MM.1S (cell line): Measurements from ENCODE around the gene ING5.

ENCODE experiments used
- DNase-seq: peaks from one replicate; pipeline ENCODE4 v3.0.0-alpha.2; 2015
- H2AFZ ChIP-seq: fragments of 300-600 bp; sonication (generic); 2 replicates; pipeline ENCODE4 v1.6.0; 2016; ENCODE audit warnings: antibody characterized with exemption, low read length
- H3F3A ChIP-seq: fragments of 300-600 bp; sonication (generic); 2 replicates; pipeline ENCODE4 v1.6.1; 2016; ENCODE audit warnings: mild to moderate bottlenecking, antibody characterized with exemption, low read length, moderate library complexity, mixed read lengths; ENCODE audit not compliant: insufficient read depth
- H3K27ac ChIP-seq: fragments of 300-600 bp; sonication (generic); 2 replicates; pipeline ENCODE4 v1.5.1; 2016; ENCODE audit warnings: mild to moderate bottlenecking, low read length
- H3K27me3 ChIP-seq: fragments of 300-600 bp; sonication (generic); replicated peaks from 2 replicates; pipeline ENCODE4 v1.6.0; 2016; ENCODE audit warnings: low read length; ENCODE audit not compliant: insufficient read depth
- H3K36me3 ChIP-seq: fragments of 300-600 bp; sonication (generic); replicated peaks from 2 replicates; pipeline ENCODE4 v1.6.1; 2016; ENCODE audit warnings: mild to moderate bottlenecking, low read length, mixed read lengths; ENCODE audit not compliant: insufficient read depth
- H3K4me1 ChIP-seq: fragments of 300-600 bp; sonication (generic); 2 replicates; pipeline ENCODE4 v1.6.1; 2016; ENCODE audit warnings: low read length, mixed read lengths
- H3K4me2 ChIP-seq: fragments of 300-600 bp; sonication (generic); 2 replicates; pipeline ENCODE4 v1.6.0; 2016; ENCODE audit warnings: low read depth, low read length
- H3K4me3 ChIP-seq: fragments of 300-600 bp; sonication (generic); 2 replicates; pipeline ENCODE4 v1.5.1; 2016; ENCODE audit warnings: low read length, mixed read lengths
- H3K79me2 ChIP-seq: fragments of 300-600 bp; sonication (generic); 2 replicates; pipeline ENCODE4 v1.6.1; 2016; ENCODE audit warnings: mixed run types, low read length, mixed read lengths
- H3K9ac ChIP-seq: fragments of 300-600 bp; sonication (generic); 2 replicates; pipeline ENCODE4 v1.6.1; 2016; ENCODE audit warnings: low read length, mixed read lengths
- H3K9me2 ChIP-seq: fragments of 300-600 bp; sonication (generic); replicated peaks from 2 replicates; pipeline ENCODE4 v1.6.1; 2016; ENCODE audit warnings: mild to moderate bottlenecking, low read length, mixed read lengths; ENCODE audit not compliant: insufficient read depth
- H3K9me3 ChIP-seq: fragments of 300-600 bp; sonication (generic); replicated peaks from 2 replicates; pipeline ENCODE4 v1.6.1; 2016; ENCODE audit warnings: mild to moderate bottlenecking, low read length, mixed read lengths; ENCODE audit not compliant: insufficient read depth
- H4K20me1 ChIP-seq: fragments of 300-600 bp; sonication (generic); 2 replicates; pipeline ENCODE4 v1.6.1; 2016; ENCODE audit warnings: mild to moderate bottlenecking, low read length, moderate library complexity, mixed read lengths; ENCODE audit not compliant: insufficient read depth
- CTCF ChIP-seq: fragments of 300-600 bp; sonication (generic); IDR thresholded peaks from 2 replicates; pipeline ENCODE4 v1.5.1; 2016; ENCODE audit warnings: antibody characterized with exemption, low read length, mixed read lengths
- EZH2 ChIP-seq: fragments of 300-600 bp; sonication (generic); optimal IDR thresholded peaks from 2 replicates; pipeline ENCODE3; 2017; ENCODE audit warnings: low read depth, mild to moderate bottlenecking, antibody characterized with exemption, low read length, mixed read lengths
- EZH2phosphoT487 ChIP-seq: fragments of 300-600 bp; sonication (generic); IDR thresholded peaks from 2 replicates; pipeline ENCODE4 v1.6.1; 2018; ENCODE audit warnings: antibody characterized with exemption, low read length

ING5 gene

GRCh38 chr2:241734208-241734466, 32.3 kb downstream of the ING5 start:
- Histone ChIP-seq H3F3A (no peaks in the 10 kb centered on the region; the same call in 1 of the 2 replicates), H4K20me1 (no peaks in the 10 kb centered on the region), H3K79me2 (no peaks in the 10 kb centered on the region), H3K27me3 (no peaks in the 10 kb centered on the region), H3K27ac (no peak overlapping the region), H3K36me3 (no peaks in the 10 kb centered on the region), H3K9ac (peak overlapping the region; percentile 18; the same call in 1 of the 2 replicates), H3K9me2 (no peaks in the 10 kb centered on the region), H3K4me3 (peak overlapping the region; percentile 50), H3K9me3 (no peaks in the 10 kb centered on the region), H2AFZ (peak overlapping the region; percentile 89), H3K4me2 (peak overlapping the region; percentile 59; the same call in 1 of the 2 replicates), H3K4me1 (peaks cover 3% of the 10 kb centered on the region)
- TF ChIP-seq CTCF, result no peak; the same call in 1 of the 2 replicates
- TF ChIP-seq EZH2phosphoT487, result no peak
- TF ChIP-seq EZH2, result no peak
- no peak for DNase-seq

GRCh38 chr2:241734467-241735208, 32.8 kb downstream of the ING5 start, which contains the start of gene D2HGDH:
Gene D2HGDH, plus strand, starts transcription at chr2:241734630. Its CDS starts 595 bp downstream, at chr2:241735225.
- peak within 1 kb of the TSS; percentile 83 for H3K4me3 ChIP-seq
- H4K20me1 ChIP-seq, result no peaks in the 10 kb centered on the region
- no peaks in the 10 kb centered on the region for H3K27me3 ChIP-seq
- H3K79me2 ChIP-seq, result no peaks in the 10 kb centered on the region
- H3F3A ChIP-seq, result no peaks in the 10 kb centered on the region; the same call in 1 of the 2 replicates
- TF ChIP-seq EZH2phosphoT487 (no peak), CTCF (no peak), EZH2 (no peak)
- no peak within 1 kb of the TSS for H3K27ac ChIP-seq
- H3K4me2 ChIP-seq, result peak within 1 kb of the TSS; percentile 77
- H3K9me3 ChIP-seq, result no peaks in the 10 kb centered on the region
- peak within 1 kb of the TSS; percentile 79 for H3K9ac ChIP-seq
- H2AFZ ChIP-seq, result peak within 1 kb of the TSS; percentile 91
- DNase-seq, result peak; percentile 88
- peaks cover 3% of the 10 kb centered on the region for H3K4me1 ChIP-seq
- no peaks in the 10 kb centered on the region for H3K9me2 ChIP-seq
- no peaks in the 10 kb centered on the region for H3K36me3 ChIP-seq

GRCh38 chr2:241736111-241736510, 34.3 kb downstream of the ING5 start:
- Histone ChIP-seq H3K27ac (no peak overlapping the region), H3K9me3 (no peaks in the 10 kb centered on the region), H3F3A (no peaks in the 10 kb centered on the region; the same call in 1 of the 2 replicates), H3K27me3 (no peaks in the 10 kb centered on the region), H2AFZ (no peak overlapping the region), H3K4me1 (peaks cover 3% of the 10 kb centered on the region), H3K4me2 (no peak overlapping the region), H3K36me3 (no peaks in the 10 kb centered on the region), H3K4me3 (no peak overlapping the region), H3K9ac (no peak overlapping the region), H3K9me2 (no peaks in the 10 kb centered on the region), H3K79me2 (no peaks in the 10 kb centered on the region), H4K20me1 (no peaks in the 10 kb centered on the region)
- no peak for DNase-seq
- TF ChIP-seq EZH2 (no peak), CTCF (no peak), EZH2phosphoT487 (no peak)
